Measurements from ENCODE around the gene KDM5A.

DNA sequence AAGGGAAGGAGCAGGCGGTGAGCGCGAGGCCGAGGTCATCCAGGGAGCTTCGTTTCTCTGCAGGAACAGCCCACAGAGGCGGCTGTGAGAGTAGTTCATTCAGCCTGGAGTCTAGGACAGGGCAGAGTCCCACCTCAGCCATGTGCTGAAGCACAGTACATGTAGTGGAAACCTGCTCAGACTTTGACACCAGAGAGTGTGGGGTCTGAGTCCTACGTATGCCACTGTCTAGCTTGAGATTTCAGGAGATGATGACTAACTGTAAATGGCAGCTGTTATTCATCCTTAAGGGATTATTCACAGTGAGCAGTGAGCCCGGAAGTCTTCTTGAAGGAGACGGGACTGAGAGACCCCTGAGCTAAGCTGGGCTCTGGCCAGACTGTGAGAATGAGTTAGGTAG lies 125.5 kb downstream of the KDM5A start:
- TF ChIP-seq EZH2phosphoT487 (IDR thresholded peaks at IDR 0.05; ENCODE audit: low read depth, severe bottlenecking, unreplicated experiment), result no peak
- TF ChIP-seq CTCF (IDR thresholded peaks at IDR 0.05; ENCODE audit: poor library complexity), result no peak
